GM10266 (cell line): ENCODE results near the gene CTAGE1.

Experiments used
- DNase-seq: peaks from one replicate; pipeline ENCODE4 v3.0.0; 2012; ENCODE audit errors: extremely low spot score
- CTCF ChIP-seq: IDR thresholded peaks from 2 replicates; pipeline ENCODE4 v1.5.1; 2012; ENCODE audit warnings: mild to moderate bottlenecking, low read depth; ENCODE audit not compliant: control insufficient read depth, insufficient read depth; ENCODE audit errors: missing control alignments

Gene CTAGE1

DNA sequence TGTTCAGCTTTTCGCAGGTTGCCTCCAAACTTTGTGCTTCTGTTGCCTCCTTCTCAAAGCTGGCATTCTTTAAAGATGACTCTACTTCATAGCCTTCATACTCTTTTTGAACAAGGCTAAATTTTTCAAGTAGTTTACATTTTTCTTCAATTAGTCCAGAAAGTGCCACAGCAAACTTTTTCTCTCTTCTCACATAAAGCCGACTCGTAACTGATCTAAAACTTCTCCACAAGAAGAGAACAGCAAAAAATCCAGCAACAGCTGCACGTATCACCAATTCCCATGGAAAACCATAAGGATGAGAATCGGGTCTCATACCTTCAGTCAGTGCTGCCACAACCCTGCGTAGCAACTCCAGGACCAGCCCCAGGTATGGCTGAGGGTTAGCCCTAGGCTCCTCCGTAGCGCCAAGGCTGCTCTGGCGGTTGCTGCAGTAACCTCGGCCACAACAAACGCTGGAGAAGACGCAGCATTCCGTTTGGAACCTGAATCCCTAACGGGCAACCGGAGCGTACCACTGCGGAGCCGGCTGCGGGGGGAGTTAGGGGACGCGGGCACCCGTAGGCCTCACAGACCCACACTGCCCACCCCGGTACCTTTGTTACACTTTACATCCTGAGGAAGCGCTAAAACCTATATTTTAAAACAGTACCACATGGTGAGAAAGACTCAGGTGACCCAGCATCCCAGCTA lies at the start of gene CTAGE1:
CTAGE1 (minus strand) TSS at position 420 of the 693 bp plus-strand sequence; CDS start at position 316, 104 bp downstream.
- DNase-seq = no peak
- TF ChIP-seq CTCF = no peak

DNA sequence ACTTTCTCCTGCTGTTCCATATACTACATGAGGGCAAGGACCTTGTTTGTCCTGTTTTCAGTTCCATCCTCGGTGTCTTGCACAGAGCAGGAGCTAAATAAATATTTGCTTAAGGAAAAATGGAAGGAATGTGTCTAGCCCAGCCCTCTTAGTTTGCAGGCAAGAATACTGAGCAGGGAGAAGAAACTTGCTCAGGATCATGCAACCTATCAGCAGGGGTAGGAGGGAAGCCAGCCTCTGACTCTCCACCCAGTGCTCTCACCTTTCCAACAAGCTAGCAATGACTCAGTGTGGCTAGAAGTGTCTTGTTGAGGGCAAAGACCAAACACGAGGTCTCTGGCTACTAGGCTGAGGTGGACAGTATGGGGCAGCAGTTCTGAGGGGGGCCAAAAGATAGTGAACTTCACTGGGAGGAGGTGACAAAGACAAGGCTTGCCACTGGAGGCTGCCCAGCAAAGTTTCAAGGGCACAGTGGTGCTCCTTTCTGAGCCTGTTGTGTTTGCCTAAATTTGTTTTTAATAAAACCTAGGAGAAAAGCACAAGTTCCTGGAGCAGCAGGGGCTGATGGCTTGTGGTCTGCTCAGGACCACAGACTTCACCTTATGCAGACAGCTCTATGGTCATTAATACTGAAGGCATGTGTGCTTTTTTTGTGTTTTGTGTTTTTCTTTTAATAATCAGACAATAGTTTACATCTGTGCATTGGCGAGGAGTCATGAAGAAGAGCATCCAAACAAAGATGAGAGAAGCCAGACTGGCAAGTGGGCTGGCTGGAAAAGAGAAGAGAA lies 49.1 kb upstream of the CTAGE1 start:
- no peak for TF ChIP-seq CTCF
- DNase-seq = no peak

DNA sequence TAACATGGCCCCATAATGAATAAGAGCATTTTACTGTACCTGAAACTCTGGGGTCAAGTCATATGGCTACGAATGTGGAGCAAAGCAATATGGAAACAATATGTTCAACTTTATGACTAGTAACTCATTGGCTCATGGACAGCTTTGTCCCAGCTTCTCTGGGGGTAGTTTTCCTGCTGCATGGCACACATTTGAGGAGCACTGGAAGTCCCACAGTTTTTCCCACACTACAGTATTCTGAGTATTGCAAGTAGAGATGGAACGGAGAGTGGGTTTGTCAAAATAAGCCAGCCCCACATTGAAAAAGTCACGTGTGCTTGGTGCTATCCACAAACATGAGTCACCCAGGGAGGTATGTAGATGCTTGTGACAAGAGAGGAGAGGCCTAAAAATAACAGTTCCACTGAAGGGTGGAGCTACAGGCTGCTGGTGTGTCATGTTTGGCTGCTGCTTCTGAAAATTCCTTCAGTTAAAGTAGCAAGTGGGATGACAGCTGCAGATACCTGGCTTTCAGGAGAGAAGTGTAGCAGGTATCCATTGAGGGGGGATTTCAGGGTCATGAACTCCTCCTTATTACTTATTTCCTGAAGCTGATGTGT lies 48.2 kb upstream of the CTAGE1 start:
- TF ChIP-seq CTCF = no peak
- DNase-seq = no peak

DNA sequence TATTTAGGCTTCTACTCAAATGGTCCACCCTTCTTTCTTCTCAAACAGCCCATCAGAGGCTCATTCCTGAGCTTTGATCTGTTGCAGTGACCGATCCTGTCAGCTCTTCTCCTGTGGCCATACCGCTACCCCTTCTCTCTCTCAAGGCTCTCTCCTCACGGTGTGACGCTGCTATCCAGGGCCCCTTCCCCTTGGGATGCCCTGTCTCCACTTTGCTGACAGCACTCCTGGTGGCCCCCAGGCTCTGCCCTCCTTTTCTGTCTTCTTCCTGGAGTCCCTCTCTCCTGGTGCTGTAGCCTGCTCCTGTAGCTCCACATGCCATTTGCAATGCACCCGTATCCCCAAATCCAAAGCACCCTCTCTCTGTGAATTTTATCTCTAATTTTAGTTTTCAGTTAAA lies 45.4 kb upstream of the CTAGE1 start:
- TF ChIP-seq CTCF = no peak
- DNase-seq = no peak

DNA sequence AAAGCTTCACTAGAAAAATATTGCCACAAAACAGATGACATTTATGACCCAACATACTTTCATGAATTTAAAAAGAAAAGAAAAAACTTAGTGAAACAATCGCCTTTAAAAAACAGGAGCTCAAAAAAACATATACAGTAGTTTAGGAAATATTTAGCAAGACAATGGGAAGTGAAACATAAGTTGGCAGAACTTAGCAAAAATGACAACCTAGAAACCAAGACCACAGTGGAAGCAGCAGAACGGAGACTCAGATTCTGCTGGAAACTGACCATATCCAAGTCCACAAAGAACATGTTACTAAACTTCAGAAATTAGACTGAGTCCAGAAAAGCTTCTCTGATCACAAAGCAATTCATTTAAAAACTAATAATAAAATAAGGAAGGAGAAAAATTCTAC lies 41.8 kb upstream of the CTAGE1 start:
- DNase-seq = no peak
- TF ChIP-seq CTCF = no peak

GRCh38 chr18:22457524-22457923 lies 39.8 kb upstream of the CTAGE1 start:
- DNase-seq = no peak
- no peak for TF ChIP-seq CTCF

DNA sequence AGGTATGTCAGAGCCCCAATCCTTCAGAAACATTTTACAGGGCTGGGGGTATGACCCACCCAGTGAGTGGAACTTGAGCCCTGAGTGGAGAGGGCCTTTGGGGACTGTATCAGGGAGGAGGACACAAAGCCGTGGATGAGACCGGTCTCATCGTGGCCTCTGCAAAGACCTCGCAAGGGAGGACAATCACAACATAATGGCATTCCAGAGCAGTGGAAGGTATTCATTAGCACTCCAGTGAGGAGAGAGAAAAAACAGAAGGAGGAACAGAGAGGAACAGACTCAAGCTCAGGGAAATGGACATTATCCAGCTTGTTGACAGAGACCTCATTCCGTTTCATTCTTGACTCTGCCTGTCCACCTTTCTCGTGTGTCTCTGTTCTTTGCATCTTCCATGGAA lies 38.8 kb upstream of the CTAGE1 start:
- no peak for TF ChIP-seq CTCF
- no peak for DNase-seq
